M059J (cell line): ENCODE data around the gene DNASE1L3. TPM values are rescaled to one million over a fixed set of nuclear protein-coding genes. Genes with fewer than 3 reads are reported as not detected.
A peak's percentile ranks its signal among the peaks of the same experiment; 100 is the strongest.
"Not testable (repeated sequence)": the region's sequence is repeated elsewhere in the genome, so short reads cannot be mapped to it uniquely, and the experiment has no call there.

Source experiments
- DNase-seq: peaks from one replicate; pipeline ENCODE4 v3.0.0-alpha.2; 2012; ENCODE audit warnings: low read depth
- total RNA-seq: library from RNA; depleted of rRNA; stranded (reverse); fragments of >200 nt; shearing (Covaris generic); gene quantifications from 2 replicates; pipeline ENCODE4 v1.2.3, GENCODE V29; 2014

DNASE1L3 gene
- total RNA-seq, 1 experiment from 2014 or later = not detected

GRCh38 chr3:58235970-58236369 lies 25.2 kb upstream of the DNASE1L3 start:
- no peak for DNase-seq

- DNase-seq = peak; percentile 48
These were observed 23.8 kb upstream of the DNASE1L3 start for GRCh38 chr3:58234516-58234931.

GRCh38 chr3:58231666-58232065 lies 20.9 kb upstream of the DNASE1L3 start:
- DNase-seq = no peak

- DNase-seq = no peak
These were observed 20.2 kb upstream of the DNASE1L3 start for GRCh38 chr3:58230876-58231552.

GRCh38 chr3:58227933-58228332 lies 17.2 kb upstream of the DNASE1L3 start:
- DNase-seq = not testable (repeated sequence)

- no peak for DNase-seq
These were observed 13.1 kb upstream of the DNASE1L3 start for GRCh38 chr3:58223855-58224254.

- DNase-seq = peak; percentile 22
These were observed 11.5 kb upstream of the DNASE1L3 start for GRCh38 chr3:58222161-58222724.

- no peak for DNase-seq
These were observed 8.1 kb upstream of the DNASE1L3 start for GRCh38 chr3:58218904-58219303.

GRCh38 chr3:58217209-58217811 lies 6.5 kb upstream of the DNASE1L3 start:
- DNase-seq = peak; percentile 85

- DNase-seq = no peak
These were observed 5.9 kb upstream of the DNASE1L3 start for GRCh38 chr3:58216496-58217195.

GRCh38 chr3:58215317-58216025 lies 4.7 kb upstream of the DNASE1L3 start:
- no peak for DNase-seq

GRCh38 chr3:58214484-58215316 lies 3.9 kb upstream of the DNASE1L3 start:
- peak; percentile 48 for DNase-seq

- no peak for DNase-seq
These were observed 839 bp downstream of the DNASE1L3 start for GRCh38 chr3:58209933-58210332.

- no peak for DNase-seq
These were observed 2.8 kb downstream of the DNASE1L3 start for GRCh38 chr3:58207954-58208353.

- peak; percentile 88 for DNase-seq
These were observed 4.3 kb downstream of the DNASE1L3 start for GRCh38 chr3:58206406-58207011.

GRCh38 chr3:58205981-58206380 lies 4.8 kb downstream of the DNASE1L3 start:
- DNase-seq = no peak

- no peak for DNase-seq
These were observed 6.1 kb downstream of the DNASE1L3 start for GRCh38 chr3:58204720-58205119.

GRCh38 chr3:58203541-58203940 lies 7.2 kb downstream of the DNASE1L3 start:
- DNase-seq = peak; percentile 20

- no peak for DNase-seq
These were observed 7.8 kb downstream of the DNASE1L3 start for GRCh38 chr3:58202917-58203360.

- not testable (repeated sequence) for DNase-seq
These were observed 9.3 kb downstream of the DNASE1L3 start for GRCh38 chr3:58201451-58201850.
